ENCODE results near the gene TEC. TPM values are rescaled to one million over a fixed set of nuclear protein-coding genes. Genes with fewer than 3 reads are reported as not detected.
A peak's percentile ranks its signal among the peaks of the same experiment; 100 is the strongest.

Gene TEC
- total and polyA plus RNA-seq, 8 donors: 0.81 to 7.0 (median 2.0) TPM

GRCh38 chr4:48242511-48243195 is 27.0 kb downstream of the TEC start:
- H3K4me1 ChIP-seq: peaks cover 0 to 7% (median 0%) of the 10 kb centered on the region in 4 donors
- 63 to 89% (median 75%) methylated on average over 1 of the region's 1 CpG for WGBS, 5 donors
- intact Hi-C loops (cut with DNase I; ENCODE audit: low total_unique reads): no loop called here

GRCh38 chr4:48241731-48242130 is 27.9 kb downstream of the TEC start:
- no peak overlapping the region for H3K27ac ChIP-seq
- no peak overlapping the region for H3K4me3 ChIP-seq
- intact Hi-C loops (cut with DNase I; ENCODE audit: low total_unique reads): no loop called here
- H3K9me3 ChIP-seq: no peaks in the 10 kb centered on the region
- no peaks in the 10 kb centered on the region for H3K36me3 ChIP-seq
- H3K27me3 ChIP-seq: no peaks in the 10 kb centered on the region
- TF ChIP-seq EP300 (IDR thresholded peaks at IDR 0.05) (no peak), POLR2AphosphoS5 (IDR thresholded peaks at IDR 0.05) (no peak), POLR2A (IDR thresholded peaks at IDR 0.05) (no peak), CTCF (IDR thresholded peaks at IDR 0.05) (no peak)
- peaks cover 0 to 7% (median 0%) of the 10 kb centered on the region in 4 donors for H3K4me1 ChIP-seq
- DNase-seq: no peak
- WGBS, 5 donors: 87 to 95% (median 93%) methylated on average over 2 of the region's 2 CpGs

More at GRCh38 chr4:48242511-48243195, 27.0 kb downstream of the TEC start:
- Histone ChIP-seq H3K9me3 (no peaks in the 10 kb centered on the region), H3K27me3 (no peaks in the 10 kb centered on the region), H3K4me3 (no peak overlapping the region), H3K27ac (no peak overlapping the region), H3K36me3 (no peaks in the 10 kb centered on the region)
- DNase-seq: no peak
- TF ChIP-seq EP300 (IDR thresholded peaks at IDR 0.05) (no peak), POLR2A (IDR thresholded peaks at IDR 0.05) (no peak), CTCF (IDR thresholded peaks at IDR 0.05) (no peak), POLR2AphosphoS5 (IDR thresholded peaks at IDR 0.05) (no peak)

- Histone ChIP-seq H3K36me3 (no peaks in the 10 kb centered on the region), H3K27me3 (no peaks in the 10 kb centered on the region), H3K4me3 (no peak overlapping the region), H3K27ac (no peak overlapping the region), H3K4me1 (peaks cover 0 to 7% (median 0%) of the 10 kb centered on the region in 4 donors), H3K9me3 (no peaks in the 10 kb centered on the region)
- 14 to 27% (median 21%) methylated on average over 4 of the region's 4 CpGs for WGBS, 5 donors
- peak in 1 of 2 donors; percentile 70 for DNase-seq
- intact Hi-C loops (cut with DNase I; ENCODE audit: low total_unique reads): no loop called here
- TF ChIP-seq EP300 (IDR thresholded peaks at IDR 0.05) (no peak), CTCF (IDR thresholded peaks at IDR 0.05) (no peak), POLR2AphosphoS5 (IDR thresholded peaks at IDR 0.05) (peak in 1 of 3 donors; percentile 36)
Observed at GRCh38 chr4:48237996-48238645, 31.5 kb downstream of the TEC start.

GRCh38 chr4:48235050-48235449 is 34.6 kb downstream of the TEC start:
- intact Hi-C loops (cut with DNase I; ENCODE audit: low total_unique reads): no loop called here
- no peak for DNase-seq
- H3K4me1 ChIP-seq: peaks cover 0 to 7% (median 0%) of the 10 kb centered on the region in 4 donors
- H3K27me3 ChIP-seq: no peaks in the 10 kb centered on the region
- no peaks in the 10 kb centered on the region for H3K36me3 ChIP-seq
- H3K9me3 ChIP-seq: no peaks in the 10 kb centered on the region
- no peak for TF ChIP-seq CTCF (IDR thresholded peaks at IDR 0.05)
- TF ChIP-seq POLR2AphosphoS5 (IDR thresholded peaks at IDR 0.05): no peak
- no peak for TF ChIP-seq POLR2A (IDR thresholded peaks at IDR 0.05)
- no peak for TF ChIP-seq EP300 (IDR thresholded peaks at IDR 0.05)
- no peak overlapping the region for H3K4me3 ChIP-seq
- no peak overlapping the region for H3K27ac ChIP-seq
- WGBS, 5 donors: 87 to 95% (median 92%) methylated on average over 1 of the region's 1 CpG
